DND-41 (cell line): ENCODE data around the gene C19orf73.
A peak's percentile ranks its signal among the peaks of the same experiment; 100 is the strongest.
"Not testable (repeated sequence)": the region's sequence is repeated elsewhere in the genome, so short reads cannot be mapped to it uniquely, and the experiment has no call there.

Experiments used
- ATAC-seq: fragments of 200-7000 bp; cut with Tn5 transposase; 3 replicates; pipeline ENCODE4 v1.9.1; 2021; ENCODE audit warnings: low read depth; ENCODE audit not compliant: insufficient read depth
- DNase-seq: peaks from one replicate; pipeline ENCODE4 v3.0.0-alpha.2; 2020
- H2AFZ ChIP-seq: 2 replicates; pipeline ENCODE4 v1.6.0; 2012; ENCODE audit warnings: low read depth, low read length
- H3K27ac ChIP-seq: 2 replicates; pipeline ENCODE4 v1.5.1; 2012; ENCODE audit warnings: low read length, inconsistent platforms
- H3K27me3 ChIP-seq: fragments of 200-600 bp; sonication (generic); 2 replicates; pipeline ENCODE4 v1.6.0; 2012; ENCODE audit warnings: low read length, mild to moderate bottlenecking, inconsistent platforms; ENCODE audit not compliant: insufficient read depth, poor library complexity
- H3K36me3 ChIP-seq: 2 replicates; pipeline ENCODE4 v1.5.1; 2012; ENCODE audit warnings: low read length, inconsistent platforms; ENCODE audit not compliant: insufficient read depth
- H3K4me1 ChIP-seq: 2 replicates; pipeline ENCODE4 v1.5.1; 2012; ENCODE audit warnings: mild to moderate bottlenecking, low read length; ENCODE audit not compliant: insufficient read depth
- H3K4me2 ChIP-seq: 2 replicates; pipeline ENCODE4 v1.6.0; 2012; ENCODE audit warnings: mild to moderate bottlenecking, moderate library complexity, low read length, inconsistent platforms; ENCODE audit not compliant: insufficient read depth
- H3K4me3 ChIP-seq, 2 experiments: fragments of 200-600 bp in 1 of 2; shearing (Covaris generic) in 1 of 2; 2 replicates each; pipeline ENCODE4 v1.5.1; 2012 to 2016; ENCODE audit warnings: inconsistent platforms in 2 of 2, low read length in 2 of 2, mild to moderate bottlenecking in 2 of 2, low read depth in 1 of 2, moderate library complexity in 1 of 2
- H3K79me2 ChIP-seq: 2 replicates; pipeline ENCODE4 v1.6.0; 2012; ENCODE audit warnings: low read length, inconsistent platforms; ENCODE audit not compliant: insufficient read depth
- H3K9ac ChIP-seq: 2 replicates; pipeline ENCODE4 v1.6.0; 2012; ENCODE audit warnings: low read depth, mild to moderate bottlenecking, inconsistent platforms, low read length, moderate library complexity
- H3K9me3 ChIP-seq: 2 replicates; pipeline ENCODE4 v1.5.1; 2012; ENCODE audit warnings: low read length, moderate library complexity, mild to moderate bottlenecking, inconsistent platforms; ENCODE audit not compliant: insufficient read depth, severe bottlenecking
- H4K20me1 ChIP-seq: 2 replicates; pipeline ENCODE4 v1.6.0; 2012; ENCODE audit warnings: low read length; ENCODE audit not compliant: insufficient read depth
- EZH2 ChIP-seq: IDR thresholded peaks from 3 replicates; pipeline ENCODE4 v1.6.1; 2012; ENCODE audit warnings: borderline replicate concordance, low read depth, mild to moderate bottlenecking, moderate library complexity, low read length, inconsistent platforms; ENCODE audit not compliant: severe bottlenecking
- TF ChIP-seq, protein P1 (sequence below): IDR thresholded peaks from 2 replicates; pipeline ENCODE4 v1.5.1; 2012; ENCODE audit warnings: borderline replicate concordance, low read length, moderate library complexity, mild to moderate bottlenecking; ENCODE audit not compliant: poor library complexity, severe bottlenecking; ENCODE audit errors: extremely low read depth

Gene C19orf73

DNA sequence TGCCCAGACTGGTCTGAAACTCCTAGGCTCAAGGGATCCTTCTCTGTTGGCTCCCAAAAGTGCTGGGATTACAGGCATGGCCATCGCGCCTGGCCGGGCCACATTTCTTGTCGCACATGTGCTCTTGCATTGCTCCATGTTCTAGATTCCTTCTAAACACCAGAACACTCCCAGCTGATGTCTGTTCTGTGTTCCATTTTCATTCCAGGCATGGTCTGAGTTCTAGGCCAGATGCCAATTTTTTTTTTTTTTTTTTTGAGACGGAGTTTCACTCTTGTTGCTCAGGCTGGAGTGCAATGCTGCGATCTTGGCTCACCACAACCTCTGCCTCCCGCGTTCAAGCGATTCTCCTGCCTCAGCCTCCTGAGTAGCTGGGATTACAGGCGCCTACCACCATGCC, 2.9 kb upstream of the C19orf73 start:
- not testable (repeated sequence) for H3K4me2 ChIP-seq, H3K27me3 ChIP-seq, ATAC-seq, DNase-seq, H3K27ac ChIP-seq, H3K36me3 ChIP-seq, H2AFZ ChIP-seq, H4K20me1 ChIP-seq, H3K9ac ChIP-seq, H3K9me3 ChIP-seq, H3K4me3 ChIP-seq
- Histone ChIP-seq H3K79me2 (peaks cover 22% of the 10 kb centered on the region), H3K4me1 (peaks cover 31% of the 10 kb centered on the region)

DNA sequence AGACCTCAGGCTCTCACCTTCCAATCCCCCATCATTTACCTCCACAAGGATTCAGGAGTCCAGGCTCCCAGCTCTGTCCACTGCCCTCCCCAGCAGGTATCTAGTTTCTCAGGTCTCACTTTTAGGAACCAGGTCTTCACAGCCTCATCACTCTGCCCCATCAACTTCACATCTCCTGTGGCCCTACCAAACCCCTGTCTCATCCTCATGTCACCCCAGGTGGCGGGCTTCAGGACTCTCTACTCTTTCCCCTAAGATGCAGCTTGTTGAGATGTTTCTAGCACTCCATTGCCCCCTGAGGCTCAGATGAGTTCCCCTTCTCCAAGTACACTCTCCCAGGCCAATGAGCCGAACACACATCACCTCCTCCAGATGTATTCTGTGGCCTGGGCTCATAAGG, 1.9 kb upstream of the C19orf73 start:
- Histone ChIP-seq H3K36me3 (peaks cover 5% of the 10 kb centered on the region), H4K20me1 (peaks cover 3% of the 10 kb centered on the region), H3K27ac (no peak overlapping the region), H3K4me1 (peaks cover 38% of the 10 kb centered on the region), H3K4me2 (peak overlapping the region; percentile 94; the same call in 1 of the 2 replicates), H3K27me3 (no peaks in the 10 kb centered on the region), H3K4me3 (no peak overlapping the region; a peak in 1 of 4 replicates), H2AFZ (no peak overlapping the region), H3K9ac (peak overlapping the region; percentile 84; the same call in 1 of the 2 replicates), H3K79me2 (peaks cover 22% of the 10 kb centered on the region), H3K9me3 (no peaks in the 10 kb centered on the region)
- no peak for DNase-seq
- no peak for TF ChIP-seq EZH2
- TF ChIP-seq, protein P1, sequence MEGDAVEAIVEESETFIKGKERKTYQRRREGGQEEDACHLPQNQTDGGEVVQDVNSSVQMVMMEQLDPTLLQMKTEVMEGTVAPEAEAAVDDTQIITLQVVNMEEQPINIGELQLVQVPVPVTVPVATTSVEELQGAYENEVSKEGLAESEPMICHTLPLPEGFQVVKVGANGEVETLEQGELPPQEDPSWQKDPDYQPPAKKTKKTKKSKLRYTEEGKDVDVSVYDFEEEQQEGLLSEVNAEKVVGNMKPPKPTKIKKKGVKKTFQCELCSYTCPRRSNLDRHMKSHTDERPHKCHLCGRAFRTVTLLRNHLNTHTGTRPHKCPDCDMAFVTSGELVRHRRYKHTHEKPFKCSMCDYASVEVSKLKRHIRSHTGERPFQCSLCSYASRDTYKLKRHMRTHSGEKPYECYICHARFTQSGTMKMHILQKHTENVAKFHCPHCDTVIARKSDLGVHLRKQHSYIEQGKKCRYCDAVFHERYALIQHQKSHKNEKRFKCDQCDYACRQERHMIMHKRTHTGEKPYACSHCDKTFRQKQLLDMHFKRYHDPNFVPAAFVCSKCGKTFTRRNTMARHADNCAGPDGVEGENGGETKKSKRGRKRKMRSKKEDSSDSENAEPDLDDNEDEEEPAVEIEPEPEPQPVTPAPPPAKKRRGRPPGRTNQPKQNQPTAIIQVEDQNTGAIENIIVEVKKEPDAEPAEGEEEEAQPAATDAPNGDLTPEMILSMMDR: no peak
- ATAC-seq: no peak

DNA sequence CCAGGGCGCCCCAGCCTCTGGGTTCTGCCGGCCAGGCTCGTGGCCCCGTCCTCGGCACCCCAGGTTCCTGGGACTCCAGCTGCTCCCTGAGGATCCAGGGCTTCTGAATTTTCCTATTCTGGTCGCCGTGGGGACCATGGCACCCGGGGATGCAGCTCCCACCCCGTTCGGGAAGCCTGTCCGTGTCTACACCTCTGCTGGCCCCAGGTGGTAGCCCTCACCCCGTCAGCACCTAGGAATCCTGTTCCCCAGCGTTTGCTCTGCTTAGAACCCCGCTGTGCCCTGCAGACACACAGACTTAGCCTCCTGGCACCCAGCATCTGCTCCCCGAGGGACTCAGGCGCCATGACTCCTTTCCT, 1.4 kb upstream of the C19orf73 start:
- Histone ChIP-seq H3K4me1 (peaks cover 41% of the 10 kb centered on the region), H4K20me1 (peaks cover 3% of the 10 kb centered on the region), H3K4me2 (peak overlapping the region; percentile 94), H3K4me3 (peak overlapping the region in 1 of 2 experiments; percentile 89; a peak in 2 of 4 replicates), H3K27me3 (no peaks in the 10 kb centered on the region), H3K9me3 (no peaks in the 10 kb centered on the region), H3K27ac (no peak overlapping the region), H3K36me3 (peaks cover 5% of the 10 kb centered on the region), H3K9ac (peak overlapping the region; percentile 84), H2AFZ (no peak overlapping the region), H3K79me2 (peaks cover 22% of the 10 kb centered on the region)
- ATAC-seq: no peak
- TF ChIP-seq, protein P1: no peak
- no peak for TF ChIP-seq EZH2
- no peak for DNase-seq

DNA sequence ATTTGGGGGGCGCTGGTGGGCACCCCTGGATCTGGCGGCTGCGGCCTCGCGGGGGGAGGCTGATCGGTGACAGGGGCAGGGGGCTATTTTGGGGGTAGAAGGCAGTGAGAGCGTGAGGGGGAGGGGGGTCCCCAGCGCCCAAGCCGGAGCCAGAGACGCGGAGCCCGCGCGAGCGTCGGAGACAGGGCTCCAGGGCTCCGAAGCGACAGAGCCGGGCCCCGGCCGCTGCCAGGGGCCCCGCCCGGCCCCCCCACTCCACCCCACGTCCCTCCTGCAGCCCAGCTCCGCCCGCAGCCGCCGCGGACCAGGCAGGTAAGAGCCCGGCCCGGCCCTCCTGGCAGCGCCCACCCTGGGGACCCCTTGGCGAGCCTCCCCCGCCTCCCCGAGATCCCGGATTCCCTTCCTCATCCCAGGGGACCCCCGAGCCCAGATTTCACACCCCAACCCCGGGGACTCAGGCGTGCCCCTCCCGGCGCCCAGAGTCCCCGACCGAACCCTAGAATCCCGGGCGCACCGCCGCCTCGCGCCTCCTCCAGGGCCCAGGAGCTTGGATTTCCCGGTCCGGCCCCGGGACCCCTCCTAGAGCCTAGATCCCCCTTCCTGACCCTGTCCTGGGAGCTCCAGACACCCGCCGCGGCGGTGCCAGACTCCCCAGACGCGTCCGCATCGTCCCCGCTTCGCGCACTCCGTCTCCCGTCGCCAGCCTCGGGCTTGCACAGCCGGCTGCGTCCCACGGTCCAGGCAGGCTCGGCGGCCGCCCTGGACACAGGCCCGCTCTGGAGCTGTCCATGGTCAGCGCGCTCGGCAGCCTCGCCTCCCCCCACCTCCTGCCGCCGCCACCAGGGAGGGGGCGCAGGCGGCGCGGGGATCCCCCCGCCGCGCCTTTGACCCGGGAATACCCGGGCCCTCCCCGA, 725 bp upstream of the C19orf73 start, which contains the start of gene PPFIA3:
Gene PPFIA3 (plus strand): TSS at position 134 of the 914 bp plus-strand sequence. CDS start 8,330 bp downstream, outside the sequence.
- no peaks in the 10 kb centered on the region for H3K9me3 ChIP-seq
- peaks cover 47% of the 10 kb centered on the region for H3K4me1 ChIP-seq
- H3K9ac ChIP-seq: peak within 1 kb of the TSS; percentile 84
- H4K20me1 ChIP-seq: peaks cover 6% of the 10 kb centered on the region
- DNase-seq (no peak), ATAC-seq (peak; percentile 4; the same call in 2 of the 3 replicates)
- TF ChIP-seq, protein P1: no peak
- no peak for TF ChIP-seq EZH2
- H3K4me3 ChIP-seq: peak within 1 kb of the TSS; percentile 78 to 89
- H3K27ac ChIP-seq: peak within 1 kb of the TSS; percentile 93
- H2AFZ ChIP-seq: peak within 1 kb of the TSS; percentile 90
- no peaks in the 10 kb centered on the region for H3K27me3 ChIP-seq
- peak within 1 kb of the TSS; percentile 94 for H3K4me2 ChIP-seq
- peaks cover 22% of the 10 kb centered on the region for H3K79me2 ChIP-seq
- H3K36me3 ChIP-seq: peaks cover 5% of the 10 kb centered on the region
